ENCODE measurements around the gene FOXR1. TPM values are rescaled to one million over a fixed set of nuclear protein-coding genes. Genes with fewer than 3 reads are reported as not detected.

The FOXR1 gene
- total RNA-seq, 2 donors from 2014 or later = not detected

GRCh38 chr11:119018074-119018938 lies 46.7 kb downstream of the FOXR1 start, which contains the start of the genes RPS25 and TRAPPC4:
Gene RPS25, minus strand, starts transcription at chr11:119018343. Its CDS starts 59 bp downstream, at chr11:119018284.
Gene TRAPPC4, plus strand, starts transcription at chr11:119018766. Its CDS starts 30 bp downstream, at chr11:119018796.
- intact Hi-C loops (cut with DNase I, micrococcal nuclease) = no loop called here
- peak; percentile 85 for ATAC-seq

GRCh38 chr11:119019996-119020395 lies 48.4 kb downstream of the FOXR1 start:
- no peak for ATAC-seq
- intact Hi-C loops (cut with DNase I, micrococcal nuclease) = no loop called here
- DNase-seq = no peak

More at GRCh38 chr11:119018074-119018938, 46.7 kb downstream of the FOXR1 start, which contains the start of the genes RPS25 and TRAPPC4:
- peak; percentile 95 to 97 for DNase-seq

- no peak for DNase-seq
- peak; percentile 29 for ATAC-seq
- intact Hi-C loops (cut with DNase I, micrococcal nuclease) = no loop called here
Measured at GRCh38 chr11:119021631-119022030, 50.1 kb downstream of the FOXR1 start.

GRCh38 chr11:119023741-119024140 lies 52.2 kb downstream of the FOXR1 start:
- intact Hi-C loops (cut with DNase I, micrococcal nuclease) = no loop called here
- no peak for DNase-seq
- ATAC-seq = no peak

GRCh38 chr11:119024430-119025098 lies 53.0 kb downstream of the FOXR1 start:
- DNase-seq = no peak
- intact Hi-C loops (cut with DNase I, micrococcal nuclease) = no loop called here
- no peak for ATAC-seq

GRCh38 chr11:119025099-119025473 lies 53.5 kb downstream of the FOXR1 start:
- intact Hi-C loops (cut with DNase I, micrococcal nuclease) = no loop called here
- ATAC-seq (no peak), DNase-seq (no peak)

- ATAC-seq = no peak
- intact Hi-C loops (cut with DNase I, micrococcal nuclease) = no loop called here
- no peak for DNase-seq
Measured at GRCh38 chr11:119025541-119025940, 54.0 kb downstream of the FOXR1 start.

- ATAC-seq (no peak), DNase-seq (no peak)
- intact Hi-C loops (cut with DNase I, micrococcal nuclease) = no loop called here
Measured at GRCh38 chr11:119025978-119026766, 54.6 kb downstream of the FOXR1 start.

GRCh38 chr11:119026970-119027369 lies 55.4 kb downstream of the FOXR1 start:
- no peak for ATAC-seq
- no peak for DNase-seq
- intact Hi-C loops (cut with DNase I, micrococcal nuclease) = no loop called here

GRCh38 chr11:119027561-119028345 lies 56.2 kb downstream of the FOXR1 start:
- DNase-seq (no peak), ATAC-seq (no peak)
- intact Hi-C loops (cut with DNase I, micrococcal nuclease) = no loop called here

GRCh38 chr11:119028346-119029068 lies 56.9 kb downstream of the FOXR1 start:
- ATAC-seq (peak; percentile 2), DNase-seq (peak in 1 of 2 donors; percentile 25)
- intact Hi-C loops (cut with DNase I, micrococcal nuclease) = no loop called here

- no peak for ATAC-seq
- intact Hi-C loops (cut with DNase I, micrococcal nuclease) = no loop called here
Measured at GRCh38 chr11:119029069-119029339, 57.4 kb downstream of the FOXR1 start.

GRCh38 chr11:119029340-119030028 lies 57.9 kb downstream of the FOXR1 start:
- intact Hi-C loops (cut with DNase I, micrococcal nuclease) = no loop called here
- ATAC-seq = peak; percentile 67
- DNase-seq = peak; percentile 75 to 84

More at GRCh38 chr11:119029069-119029339, 57.4 kb downstream of the FOXR1 start:
- no peak for DNase-seq

- intact Hi-C loops (cut with DNase I, micrococcal nuclease) = no loop called here
- no peak for ATAC-seq
- DNase-seq = no peak
Measured at GRCh38 chr11:119030029-119030328, 58.4 kb downstream of the FOXR1 start.

- ATAC-seq = peak; percentile 81
- intact Hi-C loops (cut with DNase I, micrococcal nuclease) = no loop called here
Measured at GRCh38 chr11:119030329-119031047, 58.9 kb downstream of the FOXR1 start, which contains the start of gene SLC37A4. Gene SLC37A4, minus strand, starts transcription at chr11:119030877.

More at GRCh38 chr11:119030329-119031047, 58.9 kb downstream of the FOXR1 start, which contains the start of gene SLC37A4:
- peak; percentile 98 to 99 for DNase-seq
